ENCODE results near the gene MT1X.
"Not testable (repeated sequence)": the region's sequence is repeated elsewhere in the genome, so short reads cannot be mapped to it uniquely, and the experiment has no call there.

MT1X gene

GRCh38 chr16:56715126-56715525 lies 32.9 kb downstream of the MT1X start:
- DNase-seq, result no peak

- DNase-seq, result no peak
These were observed 34.5 kb downstream of the MT1X start for GRCh38 chr16:56716761-56717160.

- DNase-seq, result not testable (repeated sequence)
These were observed 35.3 kb downstream of the MT1X start for GRCh38 chr16:56717532-56717931.

DNA sequence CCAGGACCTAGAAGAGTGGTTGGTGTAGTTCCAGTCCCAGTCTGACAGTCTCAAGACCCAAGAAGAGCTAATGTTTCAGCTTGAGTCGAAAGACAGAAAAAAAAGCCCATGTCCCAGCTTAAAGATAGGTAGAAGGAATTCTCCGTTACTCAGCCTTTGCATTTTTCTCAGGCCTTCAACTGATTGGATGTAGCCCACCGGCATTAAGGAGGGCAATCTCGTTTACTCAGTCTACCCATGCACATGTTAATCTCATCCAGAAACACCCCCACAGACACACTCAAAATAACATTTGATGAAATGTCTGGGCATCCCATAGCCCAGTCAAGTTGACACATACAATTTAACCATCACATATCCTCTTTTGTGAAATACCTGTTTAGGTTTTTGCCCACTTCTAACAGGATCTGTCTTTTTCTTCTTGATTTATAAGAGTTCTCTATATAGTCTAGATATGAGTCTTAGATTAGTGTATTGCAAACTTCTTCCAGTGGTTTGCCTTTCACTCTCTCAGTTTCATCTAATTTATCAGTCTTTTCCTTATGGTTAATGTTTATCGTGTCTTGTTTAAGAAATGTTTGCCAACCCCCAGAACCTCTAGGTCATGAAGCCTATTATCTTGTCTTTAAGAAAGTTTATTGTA lies 40.1 kb downstream of the MT1X start:
- no peak for DNase-seq

- no peak for DNase-seq
These were observed 41.9 kb downstream of the MT1X start for GRCh38 chr16:56724191-56724590.

DNA sequence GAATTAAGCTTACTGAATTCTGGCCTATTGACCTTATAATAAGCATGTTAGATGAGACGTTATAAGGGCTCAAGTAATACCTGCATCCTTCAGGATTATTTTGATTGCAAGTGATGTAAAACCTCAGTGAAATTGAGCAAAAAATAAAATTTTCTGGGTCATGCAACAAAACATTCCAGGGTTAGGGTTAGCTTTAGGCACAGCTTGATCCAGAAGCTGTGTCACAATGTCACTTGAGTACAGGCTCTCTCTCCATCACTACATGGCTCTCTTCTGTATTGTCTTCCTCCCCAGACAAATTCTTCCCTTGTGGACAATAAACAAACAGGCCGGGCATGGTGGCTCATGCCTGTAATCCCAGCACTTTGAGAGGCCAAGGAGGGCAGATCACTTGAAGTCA lies 44.0 kb downstream of the MT1X start:
- DNase-seq, result no peak

DNA sequence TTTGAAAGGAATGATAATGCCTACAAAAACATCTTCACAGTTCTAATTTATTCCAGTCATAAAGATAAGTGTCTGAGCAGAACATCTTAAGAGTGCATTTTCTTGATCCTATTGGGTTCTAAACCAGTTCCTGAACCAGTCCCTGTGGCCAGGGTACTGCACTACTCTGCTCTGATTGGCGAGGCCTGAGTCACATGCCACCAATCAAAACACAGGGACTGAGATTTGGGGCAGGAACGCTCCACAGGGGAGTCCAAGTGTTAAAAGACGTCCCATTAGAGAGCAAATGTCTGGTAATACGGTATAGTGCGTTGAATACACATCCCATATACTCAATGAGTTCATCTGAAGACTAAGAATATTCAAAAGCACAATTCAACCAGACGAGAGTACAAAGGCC lies 44.7 kb downstream of the MT1X start:
- DNase-seq, result no peak

DNA sequence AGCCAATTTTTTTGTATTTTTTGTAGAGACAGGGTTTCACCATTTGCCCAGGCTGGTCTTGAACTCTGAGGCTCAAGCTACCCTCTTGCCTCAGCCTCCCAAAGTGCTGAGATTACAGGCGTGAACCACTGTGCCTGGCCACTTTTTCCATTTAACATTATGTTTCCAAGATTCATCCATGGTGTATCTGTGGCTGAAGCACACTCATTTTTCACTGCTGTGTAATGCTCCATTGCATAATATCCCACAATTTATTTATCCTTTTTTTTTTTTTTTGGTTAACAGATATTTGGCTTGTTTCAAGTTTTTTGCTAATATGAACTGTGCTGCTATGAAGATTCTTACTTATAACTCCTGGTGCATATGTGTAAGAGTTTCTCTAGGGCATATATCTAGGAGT lies 45.8 kb downstream of the MT1X start:
- no peak for DNase-seq

- DNase-seq, result no peak
These were observed 46.9 kb downstream of the MT1X start for GRCh38 chr16:56728980-56729734.

DNA sequence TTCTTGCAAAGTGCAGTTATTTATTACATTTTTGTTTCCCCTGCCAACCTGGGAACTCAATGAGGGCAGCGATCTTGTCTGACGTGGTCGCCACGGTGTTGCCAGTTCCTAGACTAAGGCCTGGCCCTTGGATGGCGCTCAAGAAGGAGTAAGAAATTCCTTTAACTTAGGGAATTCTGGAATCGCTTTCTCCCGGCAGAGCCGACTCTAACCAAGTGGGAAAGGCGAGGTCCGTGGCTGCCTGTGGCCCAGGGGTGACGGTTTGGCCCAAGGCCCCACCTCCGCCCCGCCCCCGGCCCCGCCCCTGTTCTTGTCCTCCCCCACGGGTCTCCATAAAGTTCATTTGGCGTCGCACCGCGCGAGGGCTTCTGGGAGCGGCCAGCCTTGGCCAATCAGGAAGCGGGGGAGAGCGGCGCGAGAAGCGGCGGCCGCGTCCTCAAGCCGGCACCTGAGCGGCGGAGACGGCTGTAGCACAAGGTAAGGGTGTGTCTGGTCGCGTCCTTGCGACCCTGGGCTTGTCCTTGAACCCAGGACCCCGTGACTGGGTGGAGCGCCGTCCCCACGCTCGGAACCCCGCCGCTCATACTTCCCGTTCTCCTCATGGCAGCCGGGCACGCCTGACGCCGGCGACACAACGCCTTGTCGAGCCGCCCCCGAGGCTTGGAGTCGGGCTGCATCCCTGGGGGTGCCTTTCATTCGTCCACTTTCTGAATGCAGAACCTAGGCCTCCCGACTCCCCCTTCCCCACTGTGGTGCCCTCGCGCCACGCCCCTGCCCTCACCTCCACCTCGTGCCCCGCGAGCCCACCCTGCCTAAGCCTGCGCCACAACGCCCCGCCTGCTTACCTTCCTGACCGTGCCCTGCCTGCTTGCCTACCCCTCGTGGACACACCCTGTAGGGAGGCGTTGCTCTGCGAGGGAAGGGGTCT lies 47.7 kb downstream of the MT1X start, which contains the start of gene NUP93:
Gene NUP93 (plus strand): TSS at position 395 of the 928 bp plus-strand sequence. CDS start 18,119 bp downstream, outside the sequence.
- DNase-seq, result peak; percentile 91

DNA sequence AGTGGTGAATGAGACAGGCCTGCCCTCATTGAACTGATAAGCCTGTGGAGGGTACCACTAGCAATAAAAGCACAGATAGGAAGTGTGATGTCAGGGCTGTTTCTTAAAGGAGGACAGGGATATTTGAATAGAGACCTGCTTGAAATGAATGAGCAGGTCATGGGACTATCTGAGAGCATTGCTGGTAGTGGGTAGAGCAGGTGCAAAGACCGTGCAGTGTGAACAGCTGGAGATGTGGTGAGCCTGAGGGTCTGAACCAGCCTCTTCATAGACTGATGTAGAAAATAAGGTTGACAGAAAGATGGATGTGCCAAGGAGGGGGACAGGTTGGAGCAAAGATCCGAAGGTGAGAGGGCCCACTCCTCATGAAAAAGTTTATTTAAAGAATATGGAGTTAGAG lies 50.1 kb downstream of the MT1X start:
- DNase-seq, result no peak

DNA sequence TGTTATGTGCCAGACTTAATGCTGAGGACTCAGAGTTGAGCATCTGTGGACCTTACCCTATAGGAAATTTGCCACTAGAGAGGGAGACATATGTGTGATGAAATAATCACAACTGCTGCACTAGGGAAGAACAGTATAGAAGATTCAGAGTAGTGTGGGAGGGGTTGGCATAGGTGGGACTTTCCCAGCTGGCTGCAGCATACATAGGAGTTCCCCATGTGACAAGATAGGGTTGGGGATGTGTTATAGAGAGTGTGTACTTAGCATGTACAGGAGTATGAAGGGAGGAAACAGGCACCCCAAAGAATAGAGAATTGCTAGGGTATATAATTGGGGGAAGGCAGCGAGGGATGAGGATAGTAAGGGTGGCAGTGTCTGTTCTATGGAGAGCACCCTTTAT lies 50.6 kb downstream of the MT1X start:
- DNase-seq, result peak; percentile 50

Data from activated naive CD4-positive, alpha-beta T cell treated with anti-CD3 and anti-CD28 coated beads, Interleukin-2, amount 50 U/mL, for 16 hours (primary cell).